DOHH2 (cell line): Measurements from ENCODE around the gene CHKA.

Experiments used
- H3F3A ChIP-seq: fragments of 200-600 bp; sonication (generic), shearing (Covaris generic); 2 replicates; pipeline ENCODE4 v1.6.0; 2016; ENCODE audit warnings: antibody characterized with exemption, mild to moderate bottlenecking; ENCODE audit not compliant: control insufficient read depth, insufficient read depth
- H3K27ac ChIP-seq: fragments of 200-600 bp; sonication (generic); 2 replicates; pipeline ENCODE4 v1.5.1; 2014; ENCODE audit warnings: low read depth, mild to moderate bottlenecking, low read length, moderate library complexity
- H3K27me3 ChIP-seq: fragments of 200-600 bp; sonication (generic); 2 replicates; pipeline ENCODE4 v1.6.1; 2014; ENCODE audit warnings: mild to moderate bottlenecking, low read length, mixed read lengths; ENCODE audit not compliant: control insufficient read depth
- H3K36me3 ChIP-seq: fragments of 200-600 bp; sonication (generic); 2 replicates; pipeline ENCODE4 v1.6.1; 2014; ENCODE audit warnings: mild to moderate bottlenecking, low read length, moderate library complexity, mixed read lengths; ENCODE audit not compliant: control insufficient read depth
- H3K4me1 ChIP-seq: fragments of 200-600 bp; sonication (generic); 2 replicates; pipeline ENCODE4 v1.6.1; 2014; ENCODE audit warnings: mild to moderate bottlenecking, low read length, mixed read lengths; ENCODE audit not compliant: control insufficient read depth
- H3K4me2 ChIP-seq: fragments of 200-600 bp; sonication (generic); 2 replicates; pipeline ENCODE4 v1.6.0; 2014; ENCODE audit warnings: mild to moderate bottlenecking, low read length, moderate library complexity
- H3K4me3 ChIP-seq: fragments of 200-600 bp; sonication (generic); 2 replicates; pipeline ENCODE4 v1.5.1; 2014; ENCODE audit warnings: mild to moderate bottlenecking, low read length, mixed read lengths
- H3K79me2 ChIP-seq: fragments of 200-600 bp; sonication (generic); 2 replicates; pipeline ENCODE4 v1.6.1; 2014; ENCODE audit warnings: mild to moderate bottlenecking, low read length, mixed read lengths; ENCODE audit not compliant: control insufficient read depth
- H3K9me2 ChIP-seq: fragments of 200-600 bp; sonication (generic); replicated peaks from 2 replicates; pipeline ENCODE4 v1.6.1; 2014; ENCODE audit warnings: mild to moderate bottlenecking, low read length, mixed read lengths; ENCODE audit not compliant: control insufficient read depth
- H3K9me3 ChIP-seq: fragments of 200-600 bp; sonication (generic); 2 replicates; pipeline ENCODE4 v1.6.1; 2014; ENCODE audit warnings: antibody characterized with exemption, low read length, mixed read lengths; ENCODE audit not compliant: control insufficient read depth, insufficient read depth
- H4K20me1 ChIP-seq: fragments of 200-600 bp; sonication (generic); 2 replicates; pipeline ENCODE4 v1.6.0; 2014; ENCODE audit warnings: low read depth, mild to moderate bottlenecking, antibody characterized with exemption, low read length, moderate library complexity; ENCODE audit not compliant: control insufficient read depth, insufficient read depth
- EZH2phosphoT487 ChIP-seq: fragments of 200-600 bp; sonication (generic); IDR thresholded peaks from 2 replicates; pipeline ENCODE4 v1.6.1; 2017; ENCODE audit warnings: borderline replicate concordance, mild to moderate bottlenecking, antibody characterized with exemption, low read length, moderate library complexity, mixed read lengths
- TF ChIP-seq, protein P1 (sequence below): fragments of 200-600 bp; sonication (generic); IDR thresholded peaks from one replicate; pipeline ENCODE4 v1.5.1; 2014; ENCODE audit warnings: antibody characterized with exemption, mild to moderate bottlenecking, low read depth, low read length; ENCODE audit not compliant: poor library complexity, severe bottlenecking

CHKA gene

DNA sequence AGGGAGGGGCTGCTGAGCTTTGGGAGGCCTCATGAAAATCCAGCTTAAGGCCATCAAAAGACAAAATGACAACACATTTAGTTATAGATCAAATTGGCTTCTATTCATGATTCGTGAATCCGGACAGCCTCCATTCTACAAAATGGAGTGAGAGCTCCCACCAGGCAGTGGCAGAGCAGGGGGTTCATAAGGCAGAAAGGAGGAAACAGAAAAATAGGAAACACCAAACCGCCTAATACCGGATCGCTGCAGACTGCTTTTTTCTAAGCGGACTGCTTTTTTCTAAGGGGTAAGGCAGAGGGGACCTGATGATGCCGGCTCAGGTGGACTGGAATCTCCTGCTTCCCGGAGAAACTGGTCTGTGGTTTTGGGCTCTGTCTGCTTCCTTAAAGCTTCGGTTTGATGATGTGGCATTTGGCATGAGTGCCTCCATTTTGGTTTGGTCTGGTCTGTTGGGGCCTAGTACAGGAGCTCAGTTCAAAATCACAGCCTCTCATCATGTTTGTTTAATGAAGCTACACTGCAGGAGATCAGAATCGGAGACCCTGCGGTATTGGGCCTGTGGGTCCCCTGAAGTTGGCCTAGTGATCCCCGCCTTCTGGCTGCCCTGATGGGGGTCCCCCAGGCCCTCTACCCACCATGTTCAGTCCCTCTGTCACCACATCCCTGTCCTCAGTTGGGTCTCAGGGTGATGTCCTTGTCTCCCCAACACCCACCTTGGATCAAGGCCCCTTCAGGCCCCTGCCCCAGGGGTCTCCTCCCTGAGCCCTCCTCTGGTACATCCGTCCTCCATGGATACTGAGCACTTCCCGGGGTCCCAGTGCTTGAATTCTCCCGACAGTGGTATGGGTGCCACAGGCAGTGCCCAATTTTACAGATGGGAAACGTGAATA is 109.9 kb downstream of the CHKA start:
- no peak for TF ChIP-seq EZH2phosphoT487
- TF ChIP-seq, protein P1, sequence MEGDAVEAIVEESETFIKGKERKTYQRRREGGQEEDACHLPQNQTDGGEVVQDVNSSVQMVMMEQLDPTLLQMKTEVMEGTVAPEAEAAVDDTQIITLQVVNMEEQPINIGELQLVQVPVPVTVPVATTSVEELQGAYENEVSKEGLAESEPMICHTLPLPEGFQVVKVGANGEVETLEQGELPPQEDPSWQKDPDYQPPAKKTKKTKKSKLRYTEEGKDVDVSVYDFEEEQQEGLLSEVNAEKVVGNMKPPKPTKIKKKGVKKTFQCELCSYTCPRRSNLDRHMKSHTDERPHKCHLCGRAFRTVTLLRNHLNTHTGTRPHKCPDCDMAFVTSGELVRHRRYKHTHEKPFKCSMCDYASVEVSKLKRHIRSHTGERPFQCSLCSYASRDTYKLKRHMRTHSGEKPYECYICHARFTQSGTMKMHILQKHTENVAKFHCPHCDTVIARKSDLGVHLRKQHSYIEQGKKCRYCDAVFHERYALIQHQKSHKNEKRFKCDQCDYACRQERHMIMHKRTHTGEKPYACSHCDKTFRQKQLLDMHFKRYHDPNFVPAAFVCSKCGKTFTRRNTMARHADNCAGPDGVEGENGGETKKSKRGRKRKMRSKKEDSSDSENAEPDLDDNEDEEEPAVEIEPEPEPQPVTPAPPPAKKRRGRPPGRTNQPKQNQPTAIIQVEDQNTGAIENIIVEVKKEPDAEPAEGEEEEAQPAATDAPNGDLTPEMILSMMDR = no peak
- H3K9me3 ChIP-seq = no peaks in the 10 kb centered on the region
- no peaks in the 10 kb centered on the region for H3K27me3 ChIP-seq
- H3K4me3 ChIP-seq = no peak overlapping the region
- H3K4me1 ChIP-seq = peaks cover 30% of the 10 kb centered on the region
- no peaks in the 10 kb centered on the region for H3K36me3 ChIP-seq
- H3F3A ChIP-seq = 0 out of 2 replicates have a peak, but pooled peaks cover 3% of the 10 kb centered on the region
- no peaks in the 10 kb centered on the region for H4K20me1 ChIP-seq
- no peaks in the 10 kb centered on the region for H3K79me2 ChIP-seq
- no peak overlapping the region for H3K4me2 ChIP-seq
- H3K27ac ChIP-seq = no peak overlapping the region
- H3K9me2 ChIP-seq = no peaks in the 10 kb centered on the region

DNA sequence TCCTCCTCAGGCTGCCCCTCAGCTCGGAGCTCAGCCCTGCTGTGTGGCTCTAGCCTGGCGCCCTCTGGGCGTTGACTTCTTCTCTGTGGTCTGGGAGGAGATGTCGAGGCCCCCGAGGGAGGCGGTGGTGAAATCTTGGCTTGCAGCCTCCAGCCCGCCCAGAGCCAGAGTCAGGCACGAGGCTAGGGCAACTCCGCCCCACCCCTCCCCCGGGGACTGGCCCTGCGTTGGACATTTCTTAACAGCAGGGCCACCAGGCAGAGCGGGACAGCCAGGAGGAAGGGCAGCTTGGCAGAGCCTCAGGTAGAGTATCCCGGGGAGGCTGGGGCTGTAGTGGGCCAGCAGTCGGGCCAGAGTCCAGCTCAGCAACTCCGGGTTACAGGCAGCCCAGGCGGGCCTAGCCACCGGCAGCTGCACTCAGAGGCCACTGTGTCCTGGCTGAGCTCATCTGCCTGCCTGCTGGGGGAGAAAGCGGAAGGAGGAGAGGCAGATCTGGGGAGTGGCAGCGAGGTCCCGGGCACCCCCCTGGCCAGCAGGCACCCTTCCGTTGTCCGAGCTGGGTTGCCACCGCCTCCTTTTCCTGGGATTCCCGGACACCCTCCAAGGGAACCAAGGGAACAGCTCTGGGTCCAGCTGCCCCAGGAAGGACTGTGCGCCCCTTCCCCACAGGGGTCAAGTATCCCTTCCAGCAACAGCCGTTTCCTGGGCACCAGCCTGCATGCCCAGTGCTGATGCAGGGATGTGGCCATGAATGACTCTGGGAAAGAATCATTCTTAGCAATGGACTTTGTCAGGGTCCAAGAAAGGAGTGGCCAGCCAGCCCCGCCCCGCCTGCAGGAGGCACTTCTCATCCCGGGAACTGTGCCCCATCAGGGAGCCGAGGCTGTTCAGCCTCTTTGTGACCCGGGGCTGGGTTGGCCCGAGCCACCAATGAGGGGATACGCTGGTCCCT is 110.8 kb downstream of the CHKA start, which contains the start of gene ALDH3B1:
ALDH3B1 (plus strand) TSS at position 238 of the 952 bp plus-strand sequence. CDS start 4,971 bp downstream, outside the sequence.
- TF ChIP-seq, protein P1 = no peak
- TF ChIP-seq EZH2phosphoT487 = no peak
- Histone ChIP-seq H4K20me1 (no peaks in the 10 kb centered on the region), H3K9me2 (no peaks in the 10 kb centered on the region), H3F3A (peaks cover 6% of the 10 kb centered on the region; the same call in 1 of the 2 replicates), H3K9me3 (no peaks in the 10 kb centered on the region), H3K27me3 (no peaks in the 10 kb centered on the region), H3K36me3 (no peaks in the 10 kb centered on the region), H3K79me2 (no peaks in the 10 kb centered on the region), H3K4me1 (peaks cover 31% of the 10 kb centered on the region), H3K27ac (peak within 1 kb of the TSS; percentile 31), H3K4me3 (peak within 1 kb of the TSS; percentile 29), H3K4me2 (peak within 1 kb of the TSS; percentile 64)

DNA sequence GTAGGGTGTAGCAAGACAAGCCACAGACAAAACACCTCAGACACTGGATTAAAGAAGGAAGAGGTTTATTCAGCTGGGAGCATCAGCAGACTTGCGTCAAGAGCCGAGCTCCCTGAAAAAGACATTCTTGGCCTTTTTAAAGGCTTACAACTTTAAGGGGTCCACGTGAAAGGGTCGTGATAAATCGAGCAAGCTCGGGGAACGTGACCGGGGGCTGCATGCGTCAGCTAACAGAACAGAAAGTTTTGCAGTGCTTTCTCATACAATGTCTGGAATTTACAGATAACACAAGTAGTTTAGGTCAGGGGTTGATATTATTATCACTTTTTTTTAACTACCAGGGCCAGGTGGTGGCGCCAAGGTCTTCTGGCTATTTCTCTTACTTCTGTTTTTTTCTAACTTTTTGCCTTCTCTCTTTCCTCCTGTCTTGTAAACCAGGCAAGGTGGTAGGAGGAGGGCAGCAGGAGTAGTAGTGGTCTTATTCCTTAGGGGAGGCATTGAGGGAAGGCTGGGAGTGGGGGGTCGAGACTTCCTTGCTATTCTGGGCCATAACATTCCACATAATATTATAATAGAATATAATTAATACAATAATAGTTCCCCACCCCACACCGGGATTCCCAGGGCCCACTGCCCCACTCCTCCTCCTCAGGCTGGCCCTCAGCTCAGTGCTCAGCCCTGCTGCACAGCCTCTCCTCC is 111.6 kb downstream of the CHKA start:
- no peaks in the 10 kb centered on the region for H3K36me3 ChIP-seq
- peak overlapping the region; percentile 64 for H3K4me2 ChIP-seq
- H4K20me1 ChIP-seq = no peaks in the 10 kb centered on the region
- no peaks in the 10 kb centered on the region for H3K79me2 ChIP-seq
- H3K27ac ChIP-seq = peak overlapping the region; percentile 31
- no peaks in the 10 kb centered on the region for H3K9me2 ChIP-seq
- H3K4me3 ChIP-seq = peak overlapping the region; percentile 29
- H3K9me3 ChIP-seq = no peaks in the 10 kb centered on the region
- H3K4me1 ChIP-seq = peaks cover 33% of the 10 kb centered on the region
- TF ChIP-seq, protein P1 = peak; percentile 57
- no peak for TF ChIP-seq EZH2phosphoT487
- peaks cover 6% of the 10 kb centered on the region; the same call in 1 of the 2 replicates for H3F3A ChIP-seq
- no peaks in the 10 kb centered on the region for H3K27me3 ChIP-seq
